HepG2 (cell line): ENCODE results near the gene THEM5. TPM values are rescaled to one million over a fixed set of nuclear protein-coding genes. Genes with fewer than 3 reads are reported as not detected.
A peak's percentile ranks its signal among the peaks of the same experiment; 100 is the strongest.

Experiments used
- ARNTL ChIP-seq: sonication (generic); formaldehyde crosslinking; IDR thresholded peaks from 2 replicates; pipeline ENCODE4 v1.4.0; 2020; ENCODE audit warnings: mild to moderate bottlenecking, missing genetic modification reagents
- CAMTA2 ChIP-seq: sonication (generic); formaldehyde crosslinking; IDR thresholded peaks from 2 replicates; pipeline ENCODE4 v1.4.0; 2020; ENCODE audit warnings: mild to moderate bottlenecking, missing genetic modification reagents, borderline replicate concordance
- CEBPB ChIP-seq: IDR thresholded peaks from 2 replicates; pipeline ENCODE4 v1.6.1; 2011; ENCODE audit warnings: low read depth, low read length, improper control_type of control experiment, borderline replicate concordance
- CENPX ChIP-seq: sonication (generic); formaldehyde crosslinking; IDR thresholded peaks from 2 replicates; pipeline ENCODE4 v1.9.0; 2021; ENCODE audit warnings: mild to moderate bottlenecking, missing genetic modification reagents, moderate library complexity
- EED ChIP-seq: sonication (generic); formaldehyde crosslinking; IDR thresholded peaks from 2 replicates; pipeline ENCODE4 v1.5.0; 2020; ENCODE audit warnings: mild to moderate bottlenecking, missing genetic modification reagents
- HMGXB4 ChIP-seq, 2 experiments: sonication (generic) in 1 of 2; formaldehyde crosslinking in 1 of 2; IDR thresholded peaks; 2 replicates each; pipeline versions ENCODE4 v1.4.0 to v1.6.1; 2018 to 2020; ENCODE audit warnings: missing genetic modification reagents in 2 of 2, borderline replicate concordance in 1 of 2, low read depth in 1 of 2, mild to moderate bottlenecking in 1 of 2, missing biosample characterization in 1 of 2
- NFATC3 ChIP-seq: sonication (generic); formaldehyde crosslinking; IDR thresholded peaks from 2 replicates; pipeline ENCODE4 v1.5.1; 2020; ENCODE audit warnings: mild to moderate bottlenecking, missing genetic modification reagents
- NFE2L1 ChIP-seq: sonication (generic); formaldehyde crosslinking; IDR thresholded peaks from 2 replicates; pipeline ENCODE4 v1.4.0; 2020; ENCODE audit warnings: missing genetic modification reagents, mild to moderate bottlenecking, borderline replicate concordance
- NFKBIZ ChIP-seq: IDR thresholded peaks from 2 replicates; pipeline ENCODE4 v1.6.1; 2018; ENCODE audit warnings: missing genetic modification reagents, missing compliant biosample characterization
- PBX3 ChIP-seq: sonication (generic); formaldehyde crosslinking; IDR thresholded peaks from 2 replicates; pipeline ENCODE4 v1.8.1; 2023; ENCODE audit warnings: missing genetic modification reagents, inconsistent platforms, borderline replicate concordance
- POLR2A ChIP-seq, 2 experiments: IDR thresholded peaks; 2 replicates each; pipeline ENCODE4 v1.6.1; 2011; ENCODE audit warnings: low read depth in 2 of 2, low read length in 2 of 2, mild to moderate bottlenecking in 1 of 2, moderate library complexity in 1 of 2; ENCODE audit not compliant: insufficient read depth in 1 of 2
- STAG1 ChIP-seq: sonication (generic); formaldehyde crosslinking; IDR thresholded peaks from 2 replicates; pipeline ENCODE4 v1.4.0; 2020; ENCODE audit warnings: missing genetic modification reagents
- SUZ12 ChIP-seq: fragments of 150-350 bp; IDR thresholded peaks from 2 replicates; pipeline ENCODE4 v1.6.1; 2014; ENCODE audit warnings: low read depth, low read length
- SYNCRIP ChIP-seq: fragments of 200-400 bp; formaldehyde crosslinking; IDR thresholded peaks from 2 replicates; pipeline ENCODE4 v1.6.1; 2018; ENCODE audit warnings: mild to moderate bottlenecking, low read depth, low read length; ENCODE audit not compliant: insufficient read depth
- ZC3H4 ChIP-seq: sonication (generic); formaldehyde crosslinking; IDR thresholded peaks from 2 replicates; pipeline ENCODE4 v1.4.0; 2020; ENCODE audit warnings: missing genetic modification reagents, borderline replicate concordance
- ZMYM2 ChIP-seq: sonication (generic); formaldehyde crosslinking; IDR thresholded peaks from 2 replicates; pipeline ENCODE4 v1.8.0; 2022; ENCODE audit warnings: mild to moderate bottlenecking, missing genetic modification reagents
- ZNF224 ChIP-seq: sonication (generic); formaldehyde crosslinking; IDR thresholded peaks from 2 replicates; pipeline ENCODE4 v1.5.0; 2020; ENCODE audit warnings: mild to moderate bottlenecking, missing genetic modification reagents
- ZNF274 ChIP-seq: sonication (generic); formaldehyde crosslinking; IDR thresholded peaks from 2 replicates; pipeline ENCODE4 v1.5.1; 2020; ENCODE audit warnings: mild to moderate bottlenecking, missing genetic modification reagents
- ZNF337 ChIP-seq: sonication (generic); formaldehyde crosslinking; IDR thresholded peaks from 2 replicates; pipeline ENCODE4 v1.5.1; 2020; ENCODE audit warnings: missing genetic modification reagents, low read depth, mild to moderate bottlenecking, borderline replicate concordance
- ZNF367 ChIP-seq: sonication (generic); formaldehyde crosslinking; IDR thresholded peaks from 2 replicates; pipeline ENCODE4 v1.4.0; 2020; ENCODE audit warnings: missing genetic modification reagents, borderline replicate concordance
- ZNF580 ChIP-seq: IDR thresholded peaks from 2 replicates; pipeline ENCODE4 v1.6.1; 2016; ENCODE audit warnings: low read depth, borderline replicate concordance
- ZNF598 ChIP-seq: sonication (generic); formaldehyde crosslinking; IDR thresholded peaks from 2 replicates; pipeline ENCODE4 v1.5.1; 2020; ENCODE audit warnings: mild to moderate bottlenecking, missing genetic modification reagents, borderline replicate concordance
- ZNF660 ChIP-seq: sonication (generic); formaldehyde crosslinking; IDR thresholded peaks from 2 replicates; pipeline ENCODE4 v1.5.1; 2020; ENCODE audit warnings: mild to moderate bottlenecking, low read depth, missing genetic modification reagents, borderline replicate concordance
- ZNF780A ChIP-seq: sonication (generic); formaldehyde crosslinking; IDR thresholded peaks from 2 replicates; pipeline ENCODE4 v1.8.0; 2022; ENCODE audit warnings: mild to moderate bottlenecking, missing genetic modification reagents, moderate library complexity
- ZNF883 ChIP-seq: sonication (generic); formaldehyde crosslinking; IDR thresholded peaks from 2 replicates; pipeline ENCODE4 v1.5.1; 2020; ENCODE audit warnings: mild to moderate bottlenecking, missing genetic modification reagents; ENCODE audit errors: not compliant biosample characterization
- polyA plus RNA-seq, 8 experiments: library from polyadenylated mRNA; depleted of rRNA in 3 of 8; stranded (reverse) in 7 of 8; unstranded in 1 of 8; fragments of >200 nt; fragmentation: Illumina TruSeq in 4 of 8; extraction: Trizol in 4 of 8; gene quantifications; 2 replicates each; pipeline versions ENCODE4 v1.2.1 to v1.2.3, GENCODE V29; 2011 to 2016; ENCODE audit warnings: low read depth in 4 of 8, missing spikeins in 1 of 8, mixed read lengths in 1 of 8; ENCODE audit not compliant: insufficient read depth in 1 of 8
- total RNA-seq, 5 experiments: library from RNA; depleted of rRNA; stranded (reverse); fragments of >200 nt; fragmentation: Illumina TruSeq; extraction: Trizol; gene quantifications; 2 replicates each; pipeline ENCODE4 v1.2.3, GENCODE V29; 2016; ENCODE audit warnings: low read depth in 1 of 5
- TF ChIP-seq, protein P1 (sequence below): sonication (generic); formaldehyde crosslinking; conservative IDR thresholded peaks from 2 replicates; pipeline ENCODE4 v1.4.0; 2020; ENCODE audit warnings: missing genetic modification reagents
- TF ChIP-seq, protein P2 (sequence below): IDR thresholded peaks from 2 replicates; pipeline ENCODE4 v1.6.1; 2016; ENCODE audit warnings: mild to moderate bottlenecking, missing biosample characterization, missing genetic modification reagents

Gene THEM5
- total and polyA plus RNA-seq, 2 of the 13 experiments (the other 11 are each of a cell fraction or from before 2014, with no cell fraction given) = not detected

- TF ChIP-seq, protein P1, sequence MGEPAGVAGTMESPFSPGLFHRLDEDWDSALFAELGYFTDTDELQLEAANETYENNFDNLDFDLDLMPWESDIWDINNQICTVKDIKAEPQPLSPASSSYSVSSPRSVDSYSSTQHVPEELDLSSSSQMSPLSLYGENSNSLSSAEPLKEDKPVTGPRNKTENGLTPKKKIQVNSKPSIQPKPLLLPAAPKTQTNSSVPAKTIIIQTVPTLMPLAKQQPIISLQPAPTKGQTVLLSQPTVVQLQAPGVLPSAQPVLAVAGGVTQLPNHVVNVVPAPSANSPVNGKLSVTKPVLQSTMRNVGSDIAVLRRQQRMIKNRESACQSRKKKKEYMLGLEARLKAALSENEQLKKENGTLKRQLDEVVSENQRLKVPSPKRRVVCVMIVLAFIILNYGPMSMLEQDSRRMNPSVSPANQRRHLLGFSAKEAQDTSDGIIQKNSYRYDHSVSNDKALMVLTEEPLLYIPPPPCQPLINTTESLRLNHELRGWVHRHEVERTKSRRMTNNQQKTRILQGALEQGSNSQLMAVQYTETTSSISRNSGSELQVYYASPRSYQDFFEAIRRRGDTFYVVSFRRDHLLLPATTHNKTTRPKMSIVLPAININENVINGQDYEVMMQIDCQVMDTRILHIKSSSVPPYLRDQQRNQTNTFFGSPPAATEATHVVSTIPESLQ = no peak
- TF ChIP-seq ZNF274 (CRISPR knock-in tag) (no peak), ZNF660 (CRISPR knock-in tag) (no peak), NFKBIZ (CRISPR knock-in tag) (no peak), SYNCRIP (no peak), POLR2A (IDR thresholded peaks at IDR 0.05; ENCODE audit: insufficient read depth in 1 of 2, low read depth in 2 of 2, low read length in 2 of 2) (no peak), ZC3H4 (CRISPR knock-in tag) (no peak), PBX3 (CRISPR knock-in tag) (no peak), SUZ12 (no peak), NFE2L1 (CRISPR knock-in tag) (peak; percentile 61; the same call in 1 of the 2 replicates), ARNTL (CRISPR knock-in tag) (no peak), ZNF367 (CRISPR knock-in tag) (no peak), ZMYM2 (CRISPR knock-in tag) (no peak), CAMTA2 (CRISPR knock-in tag) (no peak), ZNF224 (CRISPR knock-in tag) (no peak), CEBPB (no peak), ZNF780A (CRISPR knock-in tag) (no peak), CENPX (CRISPR knock-in tag) (no peak), ZNF337 (CRISPR knock-in tag) (no peak), ZNF580 (no peak), NFATC3 (no peak), ZNF598 (CRISPR knock-in tag) (no peak), STAG1 (CRISPR knock-in tag) (no peak), HMGXB4 (CRISPR knock-in tag; IDR thresholded peaks at IDR 0.05; ENCODE audit: borderline replicate concordance in 1 of 2, low read depth in 1 of 2) (0 out of 4 replicates have a peak, but pooled peaks of 1 of the 2 experiments have one; percentile 12), ZNF883 (no peak), EED (CRISPR knock-in tag) (no peak)
- TF ChIP-seq, protein P2, sequence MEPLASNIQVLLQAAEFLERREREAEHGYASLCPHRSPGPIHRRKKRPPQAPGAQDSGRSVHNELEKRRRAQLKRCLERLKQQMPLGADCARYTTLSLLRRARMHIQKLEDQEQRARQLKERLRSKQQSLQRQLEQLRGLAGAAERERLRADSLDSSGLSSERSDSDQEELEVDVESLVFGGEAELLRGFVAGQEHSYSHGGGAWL = no peak
Measured at GRCh38 chr1:151831256-151831591, 22.3 kb downstream of the THEM5 start (continued).
